GM21529 (cell line): Measurements from ENCODE around the gene MKNK1.

ENCODE experiments used
- ATAC-seq: cut with Tn5 transposase; IDR thresholded peaks from one replicate; pipeline ENCODE4 v1.9.1; 2021; ENCODE audit not compliant: unreplicated experiment

Gene MKNK1

DNA sequence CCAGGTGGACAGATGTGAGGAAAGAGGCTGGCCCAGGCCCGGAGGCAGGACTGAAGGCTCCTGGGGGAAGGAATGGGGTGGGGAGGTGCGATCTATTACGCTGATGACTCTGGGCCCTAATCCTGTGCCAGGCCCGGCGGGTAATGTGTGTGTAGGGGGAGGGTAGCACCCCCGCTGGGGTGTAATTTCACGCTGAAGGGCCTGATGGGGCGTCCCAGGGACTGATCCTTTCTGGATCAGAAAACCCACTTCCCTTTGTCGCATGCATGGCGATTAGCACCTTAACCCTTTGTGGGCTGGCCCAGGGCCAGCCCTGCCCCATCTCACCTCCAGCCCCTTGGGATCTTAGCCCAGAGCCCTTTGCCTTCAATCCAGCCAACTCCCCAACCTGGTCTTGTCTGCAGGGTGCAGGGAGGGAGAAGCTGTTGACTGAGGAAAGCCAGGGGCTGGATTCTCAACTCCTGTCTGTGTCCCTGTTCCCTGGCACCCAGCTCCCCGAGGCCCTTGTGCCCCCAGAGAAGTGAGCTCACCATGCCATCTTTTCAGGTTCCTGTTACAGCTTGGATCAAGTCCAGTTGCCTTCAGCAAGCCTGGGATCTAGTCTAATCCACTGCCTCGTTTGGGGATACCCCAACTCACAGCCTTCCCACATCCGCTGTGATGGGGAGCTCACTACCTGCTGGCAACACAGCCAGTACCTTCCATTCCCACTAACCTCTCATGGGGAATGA is 78.7 kb downstream of the MKNK1 start:
- ATAC-seq = no peak

DNA sequence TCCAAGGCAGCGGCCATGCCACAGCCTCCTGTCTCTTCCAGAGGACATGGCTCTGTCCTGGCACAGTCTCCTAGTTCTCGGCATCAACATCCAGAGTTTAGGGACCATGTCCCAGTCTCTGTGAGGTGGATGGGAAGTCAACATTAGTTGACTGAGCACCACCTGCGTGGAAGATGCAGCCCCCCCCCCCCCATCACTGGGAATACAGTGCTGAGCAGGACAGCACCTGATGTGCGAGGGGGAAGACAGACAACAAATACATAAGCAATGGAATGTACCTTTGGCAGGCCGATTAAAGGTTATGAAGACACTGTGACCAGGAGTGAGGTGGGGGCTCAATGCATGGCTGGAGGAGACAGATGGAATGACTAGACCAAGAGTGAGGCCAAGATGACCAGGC is 79.2 kb downstream of the MKNK1 start:
- ATAC-seq = no peak

DNA sequence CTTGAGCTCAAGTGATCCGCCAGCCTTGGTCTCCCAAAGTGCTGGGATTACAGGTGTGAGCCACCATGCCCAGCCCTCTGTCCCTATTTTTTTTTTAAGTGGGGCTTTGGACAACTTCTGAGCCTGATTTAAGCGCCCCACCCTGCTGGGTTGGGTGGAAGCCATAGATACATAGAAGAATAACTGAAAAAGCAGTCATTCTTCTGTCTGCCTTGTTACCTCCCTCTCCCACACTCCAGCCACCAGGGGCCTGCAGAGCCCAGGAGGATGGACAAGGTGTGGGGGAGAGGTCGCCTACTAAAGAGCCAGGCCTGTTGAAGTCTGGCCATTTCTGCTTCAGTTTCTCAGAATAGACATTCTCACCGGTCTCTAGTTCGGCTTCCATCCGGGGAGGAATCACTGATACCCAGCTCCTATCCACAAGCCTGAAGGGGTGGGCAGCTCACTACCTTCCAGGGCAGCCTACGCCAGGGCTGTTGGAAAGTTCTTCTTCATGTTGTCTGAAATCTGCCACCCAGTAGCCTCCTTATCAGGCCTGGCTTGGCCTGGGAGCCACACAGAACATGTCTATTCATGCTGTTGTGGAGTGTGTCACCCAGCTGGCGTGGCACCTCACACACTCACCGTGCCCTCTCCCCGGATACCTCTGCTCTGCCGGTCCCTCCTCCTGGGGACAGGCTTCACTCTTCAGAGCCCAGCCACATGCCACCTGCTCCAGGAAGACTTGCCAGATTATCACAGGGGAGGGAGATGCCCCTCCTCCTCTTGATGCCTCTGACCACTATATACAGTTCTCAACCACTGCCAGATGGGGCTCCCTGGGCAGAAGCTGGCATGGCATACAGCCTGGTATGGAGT is 80.3 kb downstream of the MKNK1 start:
- no peak for ATAC-seq

DNA sequence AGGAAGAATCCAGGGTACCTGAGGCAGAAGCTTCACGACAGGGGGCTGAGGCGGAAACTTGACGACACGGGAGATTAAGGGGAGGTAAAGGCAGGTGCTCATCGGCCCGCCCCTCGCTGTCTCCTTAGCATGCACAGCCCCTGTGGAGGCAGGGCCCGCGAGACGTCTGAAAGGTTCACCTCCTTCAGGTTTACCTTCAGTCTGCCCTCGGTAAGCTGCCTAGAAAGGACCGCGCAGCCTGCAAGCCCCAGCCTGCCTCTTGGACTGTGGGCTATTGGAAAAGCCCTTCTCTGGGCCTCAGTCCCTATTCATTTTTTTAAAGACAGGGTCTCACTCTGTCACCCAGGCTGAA is 81.1 kb downstream of the MKNK1 start:
- ATAC-seq = no peak

DNA sequence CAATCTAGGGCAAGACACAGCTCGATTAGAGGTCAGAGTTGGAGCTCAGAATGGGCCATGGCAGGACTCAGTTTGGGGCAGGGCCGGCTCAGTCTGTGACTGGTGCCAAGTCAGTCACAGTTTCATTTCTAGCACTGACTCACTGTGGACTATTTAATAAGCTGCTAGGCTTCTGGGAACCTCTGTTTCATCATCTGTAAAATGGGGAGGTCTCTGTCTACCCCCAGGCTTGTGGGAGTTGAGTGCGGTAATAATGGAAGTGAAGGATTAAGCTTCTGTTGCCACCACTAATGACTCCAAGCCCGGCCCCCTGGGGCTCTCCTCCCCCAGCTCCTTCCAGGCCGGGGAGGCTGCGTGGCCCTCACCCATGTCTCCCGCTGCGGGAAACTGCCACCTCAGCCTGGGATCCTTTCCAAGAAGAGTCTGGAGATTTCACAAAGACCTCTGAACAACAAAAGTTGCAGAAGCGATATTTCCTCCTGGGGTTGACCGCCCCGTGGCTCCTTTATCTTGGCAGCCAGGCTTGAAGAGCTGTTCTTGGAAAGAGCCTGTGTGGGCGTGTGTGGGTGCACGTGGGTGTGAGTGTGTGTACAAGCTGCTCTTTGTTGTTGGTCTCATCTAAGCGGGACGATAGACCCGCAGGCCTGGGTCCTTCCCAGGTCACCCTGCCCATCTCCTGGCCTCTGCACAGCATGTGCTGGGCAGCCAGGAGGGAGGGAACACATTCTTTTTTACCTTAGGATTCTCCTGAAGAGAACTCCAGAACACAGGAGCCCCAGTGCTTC is 81.7 kb downstream of the MKNK1 start:
- ATAC-seq = peak; percentile 78

DNA sequence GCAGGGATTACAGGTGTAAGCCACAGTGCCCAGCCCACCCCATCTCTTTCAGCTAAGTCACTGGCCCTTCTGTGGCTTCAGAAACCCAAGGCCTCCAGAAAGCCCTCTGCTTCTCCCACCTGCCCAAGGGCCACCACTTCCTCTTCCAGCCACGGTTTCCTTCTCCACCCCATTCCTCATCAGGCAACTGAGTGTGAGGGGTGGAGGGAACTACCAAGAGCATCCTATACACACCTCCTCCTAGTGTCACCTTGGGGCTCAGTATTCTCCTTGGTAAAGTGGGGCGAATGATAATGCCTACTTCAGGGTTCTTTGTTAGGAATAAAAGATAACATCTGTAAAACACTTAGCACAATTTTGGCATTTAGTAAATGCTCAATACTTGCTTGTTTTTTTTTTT is 82.7 kb downstream of the MKNK1 start:
- ATAC-seq = no peak

DNA sequence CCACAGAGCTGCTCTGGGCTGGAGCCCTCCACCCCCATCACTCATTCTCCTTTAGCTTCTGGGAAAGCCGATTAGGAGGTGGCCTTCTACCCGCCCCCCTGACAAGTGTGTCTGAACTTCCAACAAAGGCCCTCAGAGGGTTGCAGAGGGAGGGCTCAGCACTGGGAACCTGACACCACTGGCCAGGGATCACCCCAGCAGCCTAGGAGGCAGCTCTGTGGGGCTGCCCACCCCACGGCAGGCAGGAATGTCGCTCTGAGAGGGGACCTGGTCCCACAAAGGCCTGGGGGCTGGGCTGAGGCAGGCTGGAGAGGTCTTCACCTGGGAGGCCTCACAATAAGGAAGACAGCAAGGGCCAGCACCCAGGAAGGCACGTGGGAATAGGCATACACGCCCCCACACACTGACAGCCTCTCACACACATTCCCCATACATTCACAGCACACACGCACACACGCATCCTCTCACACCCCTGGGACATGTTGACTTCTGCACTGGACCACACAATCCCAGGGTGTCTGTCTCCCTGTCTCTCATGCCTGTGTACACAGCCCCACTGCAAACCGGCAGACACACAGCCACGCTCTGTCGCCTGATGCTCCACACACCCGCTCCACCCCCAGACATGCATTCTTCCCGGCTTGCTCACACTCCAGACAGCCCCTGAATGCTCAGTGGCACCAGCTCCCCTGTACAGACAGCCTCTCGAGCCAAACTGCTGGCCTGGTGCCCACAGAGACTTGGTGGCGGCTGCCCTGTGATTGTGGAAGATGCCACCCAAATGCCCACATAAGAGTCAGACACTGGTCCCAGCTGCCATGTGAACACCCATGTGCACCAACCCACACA is 83.8 kb downstream of the MKNK1 start:
- ATAC-seq = no peak

DNA sequence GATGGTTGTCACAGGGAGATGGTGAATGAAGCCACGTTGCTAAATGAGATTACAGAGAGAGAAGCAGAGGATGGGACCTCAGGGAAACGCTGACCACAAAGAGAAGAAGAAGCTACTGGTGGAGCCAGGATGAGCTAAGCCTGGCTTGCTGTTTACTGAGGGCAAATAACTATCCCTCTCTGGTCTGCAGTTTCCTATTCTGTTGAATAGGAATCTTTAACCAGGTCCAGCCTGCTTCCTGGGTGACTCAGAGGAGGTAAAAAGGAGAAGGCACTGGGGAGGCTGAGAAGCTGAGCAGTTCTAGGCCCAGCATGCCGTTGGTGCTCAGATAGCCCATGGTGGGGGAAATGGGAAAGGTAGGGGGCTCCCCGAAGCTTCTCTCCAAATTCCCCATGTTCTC is 84.9 kb downstream of the MKNK1 start:
- ATAC-seq = no peak

DNA sequence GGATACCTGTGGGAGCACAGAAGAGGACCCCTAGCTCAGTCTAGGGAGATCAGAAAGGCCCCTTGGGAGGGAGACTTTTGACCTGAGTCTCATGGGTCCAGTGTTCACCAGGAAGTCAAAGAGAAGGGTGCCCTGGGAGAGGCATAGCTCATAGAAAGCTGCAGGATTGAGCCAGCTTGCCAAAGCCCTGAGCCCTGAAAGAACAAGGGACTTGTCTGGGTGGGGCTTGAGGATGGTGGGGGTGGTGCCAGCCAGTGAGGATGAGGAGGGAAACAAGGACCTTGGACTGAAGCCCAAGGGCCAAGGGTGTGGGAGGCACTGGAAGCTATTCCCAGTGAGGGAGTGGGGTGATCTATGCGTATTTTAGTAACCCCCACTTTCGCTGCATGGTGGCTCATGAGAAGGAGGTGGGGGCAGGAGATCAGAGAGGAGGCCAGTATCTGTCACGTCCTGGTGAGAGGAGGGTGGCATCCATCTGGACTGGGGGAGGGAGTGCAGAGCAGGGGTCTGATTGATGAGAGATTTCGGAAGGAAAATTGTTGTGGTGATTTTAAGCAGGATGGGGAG is 86.1 kb downstream of the MKNK1 start:
- ATAC-seq = no peak

DNA sequence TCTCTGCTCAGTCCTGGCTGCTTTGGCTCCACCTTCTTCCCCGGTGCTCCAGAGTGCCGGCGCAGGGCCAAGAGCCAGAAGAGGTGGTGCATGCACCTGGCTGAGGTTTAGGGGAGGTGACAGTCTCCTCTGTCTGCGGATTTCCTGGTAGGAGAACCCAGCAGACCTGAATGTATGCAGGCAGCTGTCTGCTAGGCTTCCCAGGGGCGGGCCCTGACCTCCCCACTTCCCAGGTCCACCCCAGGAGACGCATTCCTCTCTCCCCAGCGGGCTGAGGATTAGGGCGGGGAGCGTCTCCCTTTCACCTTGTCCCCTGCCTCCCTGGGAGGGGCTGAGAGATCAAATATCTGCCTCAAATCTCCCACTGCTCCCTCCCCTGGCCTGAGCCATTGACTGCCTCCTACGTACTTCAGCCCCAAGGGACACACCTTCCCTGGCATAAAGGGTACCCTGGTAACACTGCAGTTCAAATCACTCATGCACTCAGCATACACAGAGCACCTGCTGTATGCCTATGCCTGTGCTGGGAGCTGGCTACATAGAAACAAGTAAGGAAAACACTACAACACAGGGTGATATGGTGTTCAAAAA is 87.0 kb downstream of the MKNK1 start:
- no peak for ATAC-seq

DNA sequence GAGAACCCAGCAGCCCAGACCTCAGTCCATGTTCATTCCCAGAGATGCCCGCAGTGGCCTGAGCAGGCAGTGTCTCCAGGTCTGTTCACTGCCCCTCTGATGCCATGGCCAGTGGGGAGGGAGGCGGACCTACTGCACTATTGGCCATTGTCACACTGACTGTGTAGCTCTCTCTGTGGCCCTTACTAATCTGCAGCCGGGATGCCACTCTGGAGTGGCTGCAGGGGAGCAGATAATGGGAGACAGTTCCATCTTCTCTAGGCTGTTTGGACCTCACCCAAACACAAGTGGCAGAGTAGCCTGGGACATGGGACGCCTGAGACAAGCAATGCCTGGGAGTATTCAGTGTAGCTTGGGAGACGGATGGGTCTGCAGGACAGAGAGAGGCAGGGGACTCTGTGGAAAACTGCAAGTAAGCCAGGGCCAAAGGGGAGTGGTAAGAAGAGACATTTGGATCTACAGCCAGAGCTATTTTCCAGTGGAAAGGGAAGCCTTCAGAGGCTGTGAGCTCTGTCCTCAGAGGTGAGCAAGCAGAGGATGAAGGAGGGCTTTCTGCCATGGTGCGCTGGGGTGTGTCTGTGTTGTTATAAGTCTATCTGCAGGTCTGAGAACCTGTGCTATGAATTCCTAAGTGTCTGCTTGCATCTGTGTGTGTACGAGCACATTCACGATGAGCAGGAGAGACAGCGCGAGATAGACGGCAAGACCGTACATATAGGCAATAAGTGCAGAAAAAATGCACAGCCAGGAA is 87.7 kb downstream of the MKNK1 start:
- no peak for ATAC-seq

DNA sequence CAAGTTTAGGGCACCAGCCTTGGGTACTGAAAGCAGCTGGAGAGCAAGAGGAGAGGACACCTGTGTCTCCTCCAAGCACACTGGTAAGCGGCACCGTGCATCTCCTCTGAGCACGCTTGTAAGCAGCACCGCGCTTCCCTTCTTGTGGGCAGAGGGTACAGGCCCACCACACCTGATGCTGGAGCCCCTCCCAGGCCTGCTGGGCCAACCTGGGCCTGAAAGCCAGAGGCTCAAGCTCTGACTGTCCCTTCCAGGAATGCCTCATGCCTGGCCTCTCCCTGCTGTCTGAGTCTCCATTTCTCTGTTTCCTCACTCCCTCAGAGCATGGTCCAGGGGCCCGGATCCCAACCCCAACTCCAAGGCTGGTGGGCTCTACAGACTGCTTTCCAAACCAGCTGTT is 88.5 kb downstream of the MKNK1 start:
- ATAC-seq = no peak

DNA sequence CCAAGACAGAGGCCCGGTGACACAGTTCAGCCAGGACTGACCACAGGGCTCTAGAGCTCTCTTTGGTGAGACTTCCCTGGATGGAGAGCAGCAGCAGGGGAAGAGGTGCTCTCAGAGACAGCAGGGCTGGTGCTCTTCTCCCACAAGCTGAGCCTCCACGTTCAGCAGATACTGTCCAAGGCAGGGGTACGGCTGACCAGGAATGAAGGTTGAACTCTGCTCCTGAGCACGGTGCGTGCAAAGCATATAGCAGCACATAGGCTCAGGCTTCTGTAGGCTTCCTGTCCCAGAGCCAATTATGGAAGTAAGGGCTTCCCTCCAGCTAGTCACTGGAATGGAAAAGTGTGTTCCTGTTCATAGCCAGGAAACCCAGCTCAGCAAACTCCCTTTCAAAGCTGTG is 90.5 kb downstream of the MKNK1 start:
- no peak for ATAC-seq

DNA sequence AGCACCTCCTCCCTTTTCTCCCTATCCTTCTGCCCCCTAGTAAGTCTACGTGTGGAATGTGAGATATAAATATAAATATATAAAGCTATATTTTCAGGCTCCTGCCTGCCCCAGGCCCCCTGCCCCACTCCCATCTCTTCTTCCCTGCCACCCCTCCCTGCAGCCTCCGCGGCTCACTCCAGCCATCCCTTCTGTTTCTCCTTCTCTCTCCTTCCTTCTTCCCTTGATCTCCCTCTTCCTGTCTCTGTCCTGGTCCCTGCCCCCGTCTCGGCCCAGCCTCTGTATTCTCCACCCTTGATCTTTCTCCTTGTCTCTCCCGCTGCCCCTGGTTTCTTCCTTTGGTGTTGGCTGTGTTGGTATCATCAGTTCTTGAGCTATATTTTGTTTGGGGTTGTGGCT is 91.3 kb downstream of the MKNK1 start:
- no peak for ATAC-seq

DNA sequence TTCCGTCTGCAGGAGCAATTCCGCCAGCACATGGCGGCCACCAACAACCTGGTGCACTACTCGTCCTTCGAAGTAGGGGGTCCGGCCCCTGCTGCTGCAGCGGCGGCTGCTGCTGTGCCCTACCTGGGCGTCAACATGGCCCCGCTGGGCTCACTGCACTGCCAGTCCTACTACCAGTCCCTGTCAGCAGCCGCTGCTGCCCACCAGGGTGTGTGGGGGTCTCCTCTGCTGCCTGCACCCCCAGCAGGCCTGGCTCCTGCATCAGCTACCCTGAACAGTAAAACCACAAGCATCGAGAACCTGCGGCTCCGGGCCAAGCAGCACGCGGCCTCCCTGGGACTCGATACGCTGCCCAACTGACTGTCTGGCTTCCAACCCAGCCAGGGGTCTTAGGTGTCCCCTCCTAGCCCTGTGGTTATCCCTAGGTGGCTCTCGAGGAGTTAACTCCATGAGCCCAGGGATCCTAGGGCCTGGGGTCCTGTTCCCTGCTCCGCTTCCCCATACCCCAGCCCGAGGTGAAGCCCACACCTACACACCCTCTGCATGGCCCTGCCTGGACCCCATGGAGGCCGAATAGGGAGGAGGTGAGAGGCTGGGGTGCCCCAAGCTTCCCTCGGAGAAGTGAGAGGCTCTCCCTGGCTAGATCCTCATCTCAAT is 91.8 kb downstream of the MKNK1 start:
- ATAC-seq = no peak

DNA sequence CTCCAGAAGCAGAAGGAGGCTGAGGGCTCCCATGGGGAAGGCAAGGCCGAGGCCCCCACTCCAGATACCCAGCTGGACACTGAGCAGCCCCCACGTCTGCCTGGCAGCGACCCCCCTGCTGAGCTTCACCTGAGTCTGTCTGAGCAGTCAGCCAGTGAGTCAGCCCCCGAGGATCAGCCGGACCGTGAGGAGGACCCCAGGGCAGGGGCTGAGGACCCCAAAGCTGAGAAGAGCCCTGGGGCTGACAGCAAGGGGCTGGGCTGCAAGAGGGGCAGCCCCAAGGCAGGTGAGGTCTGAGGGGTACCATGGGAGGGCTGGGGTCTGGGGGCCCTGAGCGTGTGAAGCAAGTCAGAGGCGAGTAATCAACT is 93.1 kb downstream of the MKNK1 start:
- ATAC-seq = no peak

DNA sequence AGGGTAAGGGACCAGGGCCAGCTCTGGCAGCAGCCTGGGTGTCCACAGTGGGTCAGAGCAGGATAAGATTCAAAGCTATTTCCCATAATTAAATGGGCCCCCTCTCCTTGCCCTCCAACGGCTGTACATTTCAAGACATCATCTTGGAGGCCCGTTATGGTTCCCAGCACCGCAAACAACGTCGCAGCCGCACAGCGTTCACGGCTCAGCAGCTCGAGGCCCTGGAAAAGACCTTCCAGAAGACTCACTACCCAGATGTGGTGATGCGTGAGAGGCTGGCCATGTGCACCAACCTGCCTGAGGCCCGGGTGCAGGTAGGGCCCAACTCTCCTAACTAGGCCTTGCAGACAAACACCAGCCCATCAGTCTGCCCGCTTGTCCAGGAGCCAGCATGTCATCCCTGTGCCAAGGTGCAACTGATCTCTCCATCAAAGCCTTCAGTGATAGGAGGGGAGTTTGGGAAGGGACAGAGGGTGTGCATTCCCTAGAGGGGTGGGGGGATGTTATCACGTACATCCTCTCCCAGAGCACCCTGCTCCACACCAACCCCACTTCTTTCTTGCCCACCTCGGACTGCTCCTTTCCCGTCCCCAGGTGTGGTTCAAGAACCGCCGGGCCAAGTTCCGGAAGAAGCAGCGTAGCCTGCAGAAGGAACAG is 93.6 kb downstream of the MKNK1 start:
- ATAC-seq = no peak

DNA sequence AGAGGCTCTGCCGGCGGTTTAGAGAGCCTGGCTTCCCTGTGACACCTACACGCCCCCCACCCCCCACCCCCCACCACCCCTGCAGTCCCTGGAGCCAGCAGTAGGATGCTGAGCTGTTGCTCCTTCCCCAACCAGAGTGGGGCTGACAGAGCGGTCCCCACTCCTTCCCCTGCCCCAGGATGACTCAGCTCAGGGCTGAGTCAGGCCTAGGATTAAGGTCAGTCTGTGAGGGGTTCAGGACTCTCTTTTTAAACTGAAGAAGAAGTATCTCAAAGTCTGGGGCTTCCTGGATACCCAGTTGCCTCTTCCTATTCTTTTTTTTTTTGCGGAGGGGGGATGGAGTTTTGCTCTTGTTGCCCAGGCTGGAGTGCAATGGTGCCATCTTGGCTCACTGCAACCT is 95.3 kb downstream of the MKNK1 start:
- no peak for ATAC-seq
